Liver (tissue), 9 donors: ENCODE measurements around the gene SPRR2B. TPM values are rescaled to one million over a fixed set of nuclear protein-coding genes. Genes with fewer than 3 reads are reported as not detected.

Source experiments
- DNase-seq: peaks from one replicate; pipeline ENCODE4 v3.0.0-alpha.2; 2017; ENCODE audit warnings: low spot score
- H3K27ac ChIP-seq, 2 donors: one replicate each; pipeline ENCODE4 v1.7.0; 2013; ENCODE audit warnings: inconsistent platforms in 2 of 2, low read length in 2 of 2, control low read depth in 1 of 2, low read depth in 1 of 2, mild to moderate bottlenecking in 1 of 2
- H3K27me3 ChIP-seq, 4 donors: one replicate each; pipeline versions ENCODE4 v1.6.1 to v1.7.0; 2013; ENCODE audit warnings: low read length in 3 of 4, inconsistent platforms in 1 of 4, mild to moderate bottlenecking in 1 of 4, moderate library complexity in 1 of 4; ENCODE audit not compliant: control insufficient read depth in 4 of 4, insufficient read depth in 4 of 4
- H3K36me3 ChIP-seq, 4 donors: one replicate each; pipeline versions ENCODE4 v1.6.1 to v1.7.0; 2013; ENCODE audit warnings: low read length in 3 of 4, mild to moderate bottlenecking in 3 of 4, low read depth in 1 of 4, moderate library complexity in 1 of 4; ENCODE audit not compliant: control insufficient read depth in 4 of 4, insufficient read depth in 3 of 4
- H3K4me1 ChIP-seq, 4 donors: one replicate each; pipeline versions ENCODE4 v1.6.1 to v1.7.0; 2013; ENCODE audit warnings: low read length in 3 of 4, mild to moderate bottlenecking in 3 of 4, moderate library complexity in 1 of 4; ENCODE audit not compliant: control insufficient read depth in 4 of 4, insufficient read depth in 4 of 4
- H3K4me3 ChIP-seq, 3 donors: one replicate each; pipeline versions ENCODE4 v1.6.1 to v1.7.0; 2013; ENCODE audit warnings: low read length in 3 of 3, control low read depth in 1 of 3, low read depth in 1 of 3, mild to moderate bottlenecking in 1 of 3
- H3K9ac ChIP-seq, 2 donors: one replicate each; pipeline ENCODE4 v1.7.0; 2013; ENCODE audit warnings: low read length in 2 of 2, mild to moderate bottlenecking in 2 of 2, moderate library complexity in 2 of 2, control low read depth in 1 of 2, low read depth in 1 of 2
- H3K9me3 ChIP-seq, 4 donors: one replicate each; pipeline versions ENCODE4 v1.6.1 to v1.7.0; 2013; ENCODE audit warnings: low read length in 3 of 4; ENCODE audit not compliant: control insufficient read depth in 4 of 4
- EGR1 ChIP-seq, 2 donors: IDR thresholded peaks; 2 replicates each; pipeline ENCODE4 v1.6.1; 2016 to 2018; ENCODE audit warnings: antibody characterized with exemption in 2 of 2, low read depth in 2 of 2
- FOXA1 ChIP-seq: IDR thresholded peaks from 2 replicates; pipeline ENCODE4 v1.6.1; 2016; ENCODE audit warnings: antibody characterized with exemption
- FOXA2 ChIP-seq: IDR thresholded peaks from 2 replicates; pipeline ENCODE4 v1.6.1; 2016; ENCODE audit warnings: antibody characterized with exemption
- GABPA ChIP-seq, 2 donors: IDR thresholded peaks in 1 of 2; conservative IDR thresholded peaks in 1 of 2; 2 replicates each; pipeline ENCODE4 v1.6.1; 2016; ENCODE audit warnings: antibody characterized with exemption in 2 of 2, mild to moderate bottlenecking in 1 of 2, moderate library complexity in 1 of 2
- HNF4A ChIP-seq, 2 donors: conservative IDR thresholded peaks; 2 replicates each; pipeline ENCODE4 v1.6.1; 2016; ENCODE audit warnings: antibody characterized with exemption in 2 of 2, mild to moderate bottlenecking in 2 of 2
- HNF4G ChIP-seq: IDR thresholded peaks from 2 replicates; pipeline ENCODE4 v1.6.1; 2016; ENCODE audit warnings: antibody characterized with exemption
- JUND ChIP-seq, 2 donors: IDR thresholded peaks; 2 replicates each; pipeline ENCODE4 v1.6.1; 2016; ENCODE audit warnings: antibody characterized with exemption in 2 of 2
- MAX ChIP-seq: IDR thresholded peaks from 2 replicates; pipeline ENCODE4 v1.6.1; 2016; ENCODE audit warnings: antibody characterized with exemption
- NR2F2 ChIP-seq: IDR thresholded peaks from 2 replicates; pipeline ENCODE4 v1.6.1; 2016; ENCODE audit warnings: antibody characterized with exemption
- RAD21 ChIP-seq, 2 donors: IDR thresholded peaks; 2 replicates each; pipeline ENCODE4 v1.6.1; 2016; ENCODE audit warnings: antibody characterized with exemption in 2 of 2, mild to moderate bottlenecking in 2 of 2
- RXRA ChIP-seq, 2 donors: IDR thresholded peaks; 2 replicates each; pipeline ENCODE4 v1.6.1; 2017 to 2018; ENCODE audit warnings: antibody characterized with exemption in 2 of 2, mild to moderate bottlenecking in 1 of 2
- SP1 ChIP-seq: IDR thresholded peaks from 2 replicates; pipeline ENCODE4 v1.6.1; 2018; ENCODE audit warnings: antibody characterized with exemption, mild to moderate bottlenecking
- TAF1 ChIP-seq: conservative IDR thresholded peaks from 2 replicates; pipeline ENCODE4 v1.6.1; 2016; ENCODE audit warnings: antibody characterized with exemption, mild to moderate bottlenecking
- YY1 ChIP-seq: IDR thresholded peaks from 2 replicates; pipeline ENCODE4 v1.6.1; 2016; ENCODE audit warnings: antibody characterized with exemption, mild to moderate bottlenecking
- WGBS: extraction: QIAGEN DNeasy Blood & Tissue Kit; methylation state at CpG from one replicate; pipeline ENCODE4 v1.1.7; 2013; 5-methylcytosine and 5-hydroxymethylcytosine counted together
- polyA plus RNA-seq, 2 donors: library from polyadenylated mRNA; stranded (reverse) in 1 of 2; unstranded in 1 of 2; fragments of 200-250 nt in 1 of 2; fragments of >200 nt in 1 of 2; fragmentation: Nextera tagmentation in 1 of 2; extraction: Ambion mirVana in 1 of 2; gene quantifications; one replicate each; pipeline versions ENCODE4 v1.2.1 to v1.2.3, GENCODE V29; 2013 to 2015
- total RNA-seq, 2 donors: library from RNA; depleted of rRNA; stranded (reverse); fragments of >200 nt; gene quantifications; one replicate each; pipeline ENCODE4 v1.2.3, GENCODE V29; 2014
- TF ChIP-seq, protein P1 (sequence below): IDR thresholded peaks from 2 replicates; pipeline ENCODE4 v1.6.1; 2016; ENCODE audit warnings: antibody characterized with exemption
- TF ChIP-seq, protein P2 (sequence below): fragments of 150-350 bp; IDR thresholded peaks from 2 replicates; pipeline ENCODE4 v1.5.1; 2017; ENCODE audit warnings: improper control_type of control experiment, low read depth, low read length; ENCODE audit not compliant: missing input control
- TF ChIP-seq, protein P3 (sequence below): IDR thresholded peaks from 2 replicates; pipeline ENCODE4 v1.6.1; 2016; ENCODE audit warnings: antibody characterized with exemption
- TF ChIP-seq, protein P4 (sequence below): IDR thresholded peaks from 2 replicates; pipeline ENCODE4 v1.6.1; 2016; ENCODE audit warnings: antibody characterized with exemption, mild to moderate bottlenecking
- donor health status: healthy.
- donor health status: healthy.
- donor health status: healthy.
- donor health status: healthy.
- donor health status: healthy.

The SPRR2B gene
- total and polyA plus RNA-seq, 4 donors = not detected

DNA sequence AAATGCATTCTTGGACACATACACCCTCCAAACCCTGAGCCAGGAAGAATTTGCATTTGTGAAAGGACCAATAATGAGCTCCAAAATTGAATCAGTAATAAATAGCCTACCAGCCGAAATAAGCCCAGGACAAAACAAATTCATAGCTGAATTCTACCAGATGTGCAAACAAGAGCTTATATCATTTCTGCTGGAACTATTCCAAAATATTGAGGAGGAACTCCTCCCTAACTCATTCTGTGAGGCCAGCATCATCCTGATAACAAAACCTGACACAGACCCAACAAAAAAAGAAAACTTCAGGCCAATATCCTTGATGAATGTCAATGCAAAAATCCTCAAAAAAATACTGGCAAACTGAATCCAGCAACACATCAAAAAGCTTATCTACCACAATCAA, 16.2 kb upstream of the SPRR2B start:
- Histone ChIP-seq H3K9ac (no peak overlapping the region), H3K9me3 (no peaks in the 10 kb centered on the region)
- 77% methylated on average over 1 of the region's 1 CpG for WGBS

GRCh38 chr1:153081736-153082135, 10.3 kb upstream of the SPRR2B start:
- DNase-seq = no peak
- 85% methylated on average over 3 of the region's 3 CpGs for WGBS

More for the DNA sequence above, 16.2 kb upstream of the SPRR2B start:
- H3K36me3 ChIP-seq = no peaks in the 10 kb centered on the region
- H3K27ac ChIP-seq = no peak overlapping the region
- no peaks in the 10 kb centered on the region for H3K4me1 ChIP-seq
- no peak overlapping the region for H3K4me3 ChIP-seq
- H3K27me3 ChIP-seq = no peaks in the 10 kb centered on the region
- no peak for DNase-seq
- TF ChIP-seq MAX (no peak), HNF4G (no peak), FOXA1 (no peak), TAF1 (no peak), NR2F2 (no peak)
- TF ChIP-seq, protein P1, sequence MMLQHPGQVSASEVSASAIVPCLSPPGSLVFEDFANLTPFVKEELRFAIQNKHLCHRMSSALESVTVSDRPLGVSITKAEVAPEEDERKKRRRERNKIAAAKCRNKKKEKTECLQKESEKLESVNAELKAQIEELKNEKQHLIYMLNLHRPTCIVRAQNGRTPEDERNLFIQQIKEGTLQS = no peak
- TF ChIP-seq, protein P2, sequence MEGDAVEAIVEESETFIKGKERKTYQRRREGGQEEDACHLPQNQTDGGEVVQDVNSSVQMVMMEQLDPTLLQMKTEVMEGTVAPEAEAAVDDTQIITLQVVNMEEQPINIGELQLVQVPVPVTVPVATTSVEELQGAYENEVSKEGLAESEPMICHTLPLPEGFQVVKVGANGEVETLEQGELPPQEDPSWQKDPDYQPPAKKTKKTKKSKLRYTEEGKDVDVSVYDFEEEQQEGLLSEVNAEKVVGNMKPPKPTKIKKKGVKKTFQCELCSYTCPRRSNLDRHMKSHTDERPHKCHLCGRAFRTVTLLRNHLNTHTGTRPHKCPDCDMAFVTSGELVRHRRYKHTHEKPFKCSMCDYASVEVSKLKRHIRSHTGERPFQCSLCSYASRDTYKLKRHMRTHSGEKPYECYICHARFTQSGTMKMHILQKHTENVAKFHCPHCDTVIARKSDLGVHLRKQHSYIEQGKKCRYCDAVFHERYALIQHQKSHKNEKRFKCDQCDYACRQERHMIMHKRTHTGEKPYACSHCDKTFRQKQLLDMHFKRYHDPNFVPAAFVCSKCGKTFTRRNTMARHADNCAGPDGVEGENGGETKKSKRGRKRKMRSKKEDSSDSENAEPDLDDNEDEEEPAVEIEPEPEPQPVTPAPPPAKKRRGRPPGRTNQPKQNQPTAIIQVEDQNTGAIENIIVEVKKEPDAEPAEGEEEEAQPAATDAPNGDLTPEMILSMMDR = no peak

More at GRCh38 chr1:153081736-153082135, 10.3 kb upstream of the SPRR2B start:
- TF ChIP-seq HNF4G (no peak), RAD21 (IDR thresholded peaks at IDR 0.05) (no peak), TAF1 (no peak), GABPA (IDR thresholded peaks at IDR 0.05 in 1 of 2, conservative IDR thresholded peaks at IDR 0.05 in 1 of 2) (no peak), JUND (IDR thresholded peaks at IDR 0.05) (no peak), FOXA1 (no peak), NR2F2 (no peak), HNF4A (conservative IDR thresholded peaks at IDR 0.05) (no peak), MAX (no peak), YY1 (no peak), SP1 (no peak), FOXA2 (no peak), EGR1 (IDR thresholded peaks at IDR 0.05; ENCODE audit: low read depth in 2 of 2) (no peak), RXRA (IDR thresholded peaks at IDR 0.05) (no peak)
- TF ChIP-seq, protein P1 = no peak
- TF ChIP-seq, protein P2 = no peak
- TF ChIP-seq, protein P3, sequence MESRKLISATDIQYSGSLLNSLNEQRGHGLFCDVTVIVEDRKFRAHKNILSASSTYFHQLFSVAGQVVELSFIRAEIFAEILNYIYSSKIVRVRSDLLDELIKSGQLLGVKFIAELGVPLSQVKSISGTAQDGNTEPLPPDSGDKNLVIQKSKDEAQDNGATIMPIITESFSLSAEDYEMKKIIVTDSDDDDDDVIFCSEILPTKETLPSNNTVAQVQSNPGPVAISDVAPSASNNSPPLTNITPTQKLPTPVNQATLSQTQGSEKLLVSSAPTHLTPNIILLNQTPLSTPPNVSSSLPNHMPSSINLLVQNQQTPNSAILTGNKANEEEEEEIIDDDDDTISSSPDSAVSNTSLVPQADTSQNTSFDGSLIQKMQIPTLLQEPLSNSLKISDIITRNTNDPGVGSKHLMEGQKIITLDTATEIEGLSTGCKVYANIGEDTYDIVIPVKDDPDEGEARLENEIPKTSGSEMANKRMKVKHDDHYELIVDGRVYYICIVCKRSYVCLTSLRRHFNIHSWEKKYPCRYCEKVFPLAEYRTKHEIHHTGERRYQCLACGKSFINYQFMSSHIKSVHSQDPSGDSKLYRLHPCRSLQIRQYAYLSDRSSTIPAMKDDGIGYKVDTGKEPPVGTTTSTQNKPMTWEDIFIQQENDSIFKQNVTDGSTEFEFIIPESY = no peak
- TF ChIP-seq, protein P4, sequence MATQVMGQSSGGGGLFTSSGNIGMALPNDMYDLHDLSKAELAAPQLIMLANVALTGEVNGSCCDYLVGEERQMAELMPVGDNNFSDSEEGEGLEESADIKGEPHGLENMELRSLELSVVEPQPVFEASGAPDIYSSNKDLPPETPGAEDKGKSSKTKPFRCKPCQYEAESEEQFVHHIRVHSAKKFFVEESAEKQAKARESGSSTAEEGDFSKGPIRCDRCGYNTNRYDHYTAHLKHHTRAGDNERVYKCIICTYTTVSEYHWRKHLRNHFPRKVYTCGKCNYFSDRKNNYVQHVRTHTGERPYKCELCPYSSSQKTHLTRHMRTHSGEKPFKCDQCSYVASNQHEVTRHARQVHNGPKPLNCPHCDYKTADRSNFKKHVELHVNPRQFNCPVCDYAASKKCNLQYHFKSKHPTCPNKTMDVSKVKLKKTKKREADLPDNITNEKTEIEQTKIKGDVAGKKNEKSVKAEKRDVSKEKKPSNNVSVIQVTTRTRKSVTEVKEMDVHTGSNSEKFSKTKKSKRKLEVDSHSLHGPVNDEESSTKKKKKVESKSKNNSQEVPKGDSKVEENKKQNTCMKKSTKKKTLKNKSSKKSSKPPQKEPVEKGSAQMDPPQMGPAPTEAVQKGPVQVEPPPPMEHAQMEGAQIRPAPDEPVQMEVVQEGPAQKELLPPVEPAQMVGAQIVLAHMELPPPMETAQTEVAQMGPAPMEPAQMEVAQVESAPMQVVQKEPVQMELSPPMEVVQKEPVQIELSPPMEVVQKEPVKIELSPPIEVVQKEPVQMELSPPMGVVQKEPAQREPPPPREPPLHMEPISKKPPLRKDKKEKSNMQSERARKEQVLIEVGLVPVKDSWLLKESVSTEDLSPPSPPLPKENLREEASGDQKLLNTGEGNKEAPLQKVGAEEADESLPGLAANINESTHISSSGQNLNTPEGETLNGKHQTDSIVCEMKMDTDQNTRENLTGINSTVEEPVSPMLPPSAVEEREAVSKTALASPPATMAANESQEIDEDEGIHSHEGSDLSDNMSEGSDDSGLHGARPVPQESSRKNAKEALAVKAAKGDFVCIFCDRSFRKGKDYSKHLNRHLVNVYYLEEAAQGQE = no peak
- Histone ChIP-seq H3K4me1 (no peaks in the 10 kb centered on the region), H3K9me3 (no peaks in the 10 kb centered on the region), H3K27ac (no peak overlapping the region), H3K36me3 (no peaks in the 10 kb centered on the region), H3K9ac (no peak overlapping the region), H3K27me3 (no peaks in the 10 kb centered on the region), H3K4me3 (no peak overlapping the region)
